Nephron (organoid): ENCODE results near the gene RCE1.

Experiments used
- H3K27ac Mint-ChIP-seq, 3 experiments: 2 replicates each; pipeline ENCODE4 v1.8.0; 2020; ENCODE audit warnings: mixed read lengths in 3 of 3, mild to moderate bottlenecking in 2 of 3, moderate library complexity in 1 of 3
- H3K27me3 Mint-ChIP-seq: 2 replicates; pipeline ENCODE4 v1.8.0; 2021; ENCODE audit warnings: low read depth, mild to moderate bottlenecking, moderate library complexity, mixed read lengths
- H3K36me3 Mint-ChIP-seq: 2 replicates; pipeline ENCODE4 v1.8.0; 2020; ENCODE audit warnings: low read depth, mixed read lengths
- H3K4me1 Mint-ChIP-seq: 2 replicates; pipeline ENCODE4 v1.8.0; 2020; ENCODE audit warnings: mixed read lengths
- H3K4me3 Mint-ChIP-seq, 3 experiments: 2 replicates each; pipeline ENCODE4 v1.8.0; 2020; ENCODE audit warnings: mild to moderate bottlenecking in 3 of 3, mixed read lengths in 3 of 3, moderate library complexity in 2 of 3
- H3K9me3 Mint-ChIP-seq: 2 replicates; pipeline ENCODE4 v1.8.0; 2020; ENCODE audit warnings: mixed read lengths
- CTCF ChIP-seq, 3 experiments: fragments of 200-600 bp; sonication (generic); IDR thresholded peaks; one replicate each; pipeline ENCODE4 v1.5.0; 2021; ENCODE audit warnings: antibody characterized with exemption in 3 of 3; ENCODE audit not compliant: unreplicated experiment in 3 of 3

RCE1 gene

GRCh38 chr11:66880496-66881450, 37.5 kb downstream of the RCE1 start:
- Mint-ChIP-seq H3K27me3 (no peaks in the 10 kb centered on the region), H3K36me3 (no peaks in the 10 kb centered on the region), H3K4me1 (peaks cover 80% of the 10 kb centered on the region), H3K4me3 (peak overlapping the region in 1 of 3 experiments; percentile 16), H3K27ac (peak overlapping the region; percentile 35 to 55 (median 41)), H3K9me3 (no peaks in the 10 kb centered on the region)
- TF ChIP-seq CTCF (IDR thresholded peaks at IDR 0.05; ENCODE audit: unreplicated experiment in 3 of 3) = no peak

GRCh38 chr11:66881451-66881835, 38.2 kb downstream of the RCE1 start:
- peaks cover 80% of the 10 kb centered on the region for H3K4me1 Mint-ChIP-seq
- H3K4me3 Mint-ChIP-seq = peak overlapping the region in 1 of 3 experiments; percentile 16
- H3K27ac Mint-ChIP-seq = peak overlapping the region; percentile 35 to 80 (median 55)

GRCh38 chr11:66881927-66882452, 38.7 kb downstream of the RCE1 start:
- Mint-ChIP-seq H3K36me3 (no peaks in the 10 kb centered on the region), H3K27me3 (no peaks in the 10 kb centered on the region), H3K4me3 (peak overlapping the region in 1 of 3 experiments; percentile 23), H3K9me3 (no peaks in the 10 kb centered on the region), H3K4me1 (peaks cover 77% of the 10 kb centered on the region), H3K27ac (peak overlapping the region; percentile 34 to 83 (median 80))
- TF ChIP-seq CTCF (IDR thresholded peaks at IDR 0.05; ENCODE audit: unreplicated experiment in 3 of 3) = no peak

More at GRCh38 chr11:66881451-66881835, 38.2 kb downstream of the RCE1 start:
- Mint-ChIP-seq H3K9me3 (no peaks in the 10 kb centered on the region), H3K36me3 (no peaks in the 10 kb centered on the region), H3K27me3 (no peaks in the 10 kb centered on the region)
- no peak for TF ChIP-seq CTCF (IDR thresholded peaks at IDR 0.05; ENCODE audit: unreplicated experiment in 3 of 3)

- Mint-ChIP-seq H3K27ac (peak overlapping the region; percentile 3 to 83 (median 80)), H3K27me3 (no peaks in the 10 kb centered on the region), H3K9me3 (no peaks in the 10 kb centered on the region), H3K4me1 (peaks cover 77% of the 10 kb centered on the region), H3K4me3 (peak overlapping the region in 1 of 3 experiments; percentile 35), H3K36me3 (no peaks in the 10 kb centered on the region)
- TF ChIP-seq CTCF (IDR thresholded peaks at IDR 0.05; ENCODE audit: unreplicated experiment in 3 of 3) = no peak
Observed at GRCh38 chr11:66882561-66883015, 39.3 kb downstream of the RCE1 start.

- Mint-ChIP-seq H3K36me3 (no peaks in the 10 kb centered on the region), H3K27ac (peak overlapping the region; percentile 62 to 85 (median 80)), H3K27me3 (no peaks in the 10 kb centered on the region), H3K4me3 (peak overlapping the region in 1 of 3 experiments; percentile 39), H3K4me1 (peaks cover 71% of the 10 kb centered on the region), H3K9me3 (no peaks in the 10 kb centered on the region)
- peak; percentile 58 to 75 (median 61) for TF ChIP-seq CTCF (IDR thresholded peaks at IDR 0.05; ENCODE audit: unreplicated experiment in 3 of 3)
Observed at GRCh38 chr11:66883016-66883965, 40.0 kb downstream of the RCE1 start.
